AG10803 (cell line): Measurements from ENCODE around the gene ADRB1.

ENCODE experiments used
- DNase-seq: peaks from one replicate; pipeline ENCODE4 v3.0.0; 2010; ENCODE audit warnings: low read depth
- H3K4me3 ChIP-seq: 2 replicates; pipeline ENCODE4 v1.5.1; 2011; ENCODE audit warnings: mild to moderate bottlenecking, low read length, control low read depth
- TF ChIP-seq, protein P1 (sequence below): conservative IDR thresholded peaks from 2 replicates; pipeline ENCODE4 v1.5.1; 2011; ENCODE audit warnings: mild to moderate bottlenecking, low read length, control low read depth, inconsistent platforms

Gene ADRB1

GRCh38 chr10:114052255-114052654, 8.6 kb downstream of the ADRB1 start:
- H3K4me3 ChIP-seq, result no peak overlapping the region
- DNase-seq, result no peak
- TF ChIP-seq, protein P1, sequence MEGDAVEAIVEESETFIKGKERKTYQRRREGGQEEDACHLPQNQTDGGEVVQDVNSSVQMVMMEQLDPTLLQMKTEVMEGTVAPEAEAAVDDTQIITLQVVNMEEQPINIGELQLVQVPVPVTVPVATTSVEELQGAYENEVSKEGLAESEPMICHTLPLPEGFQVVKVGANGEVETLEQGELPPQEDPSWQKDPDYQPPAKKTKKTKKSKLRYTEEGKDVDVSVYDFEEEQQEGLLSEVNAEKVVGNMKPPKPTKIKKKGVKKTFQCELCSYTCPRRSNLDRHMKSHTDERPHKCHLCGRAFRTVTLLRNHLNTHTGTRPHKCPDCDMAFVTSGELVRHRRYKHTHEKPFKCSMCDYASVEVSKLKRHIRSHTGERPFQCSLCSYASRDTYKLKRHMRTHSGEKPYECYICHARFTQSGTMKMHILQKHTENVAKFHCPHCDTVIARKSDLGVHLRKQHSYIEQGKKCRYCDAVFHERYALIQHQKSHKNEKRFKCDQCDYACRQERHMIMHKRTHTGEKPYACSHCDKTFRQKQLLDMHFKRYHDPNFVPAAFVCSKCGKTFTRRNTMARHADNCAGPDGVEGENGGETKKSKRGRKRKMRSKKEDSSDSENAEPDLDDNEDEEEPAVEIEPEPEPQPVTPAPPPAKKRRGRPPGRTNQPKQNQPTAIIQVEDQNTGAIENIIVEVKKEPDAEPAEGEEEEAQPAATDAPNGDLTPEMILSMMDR, result no peak

DNA sequence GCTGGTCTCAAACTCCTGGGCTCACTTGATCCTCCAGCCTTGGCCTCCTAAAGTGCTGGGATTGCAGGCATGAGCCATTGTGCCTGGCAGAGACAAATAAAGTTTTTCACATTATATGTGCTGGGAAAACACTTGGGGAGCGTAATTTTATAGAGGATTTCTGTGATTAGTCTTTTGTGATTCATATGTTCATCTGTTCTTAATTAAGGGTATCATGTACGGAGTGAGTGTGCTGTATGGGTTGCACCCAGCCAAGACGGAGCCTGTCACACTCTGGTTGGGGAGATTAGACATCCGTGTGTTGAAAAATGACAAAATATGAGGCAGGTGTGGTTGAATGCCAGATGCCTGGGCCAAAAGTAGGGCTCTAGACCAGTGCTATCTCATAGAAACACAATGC, 10.3 kb downstream of the ADRB1 start:
- peak; percentile 59 for DNase-seq
- no peak overlapping the region for H3K4me3 ChIP-seq
- TF ChIP-seq, protein P1, result no peak

DNA sequence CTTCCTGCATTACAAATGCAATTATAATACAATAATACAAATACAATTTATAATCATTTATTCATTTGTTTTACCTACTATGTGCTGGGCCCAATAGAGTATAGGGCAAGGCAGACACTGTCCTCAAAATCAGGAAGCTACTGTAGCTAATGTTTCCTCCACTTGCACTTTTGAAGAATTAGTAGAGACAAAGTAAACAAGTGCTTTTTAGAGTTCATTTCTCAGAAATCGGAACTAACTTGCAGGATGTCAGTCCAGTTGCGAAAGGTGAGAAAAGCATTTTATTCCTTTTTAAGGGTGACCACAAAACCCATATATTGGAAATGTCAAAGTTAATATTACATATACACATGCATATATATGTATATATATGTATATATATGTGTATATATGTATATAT, 14.2 kb downstream of the ADRB1 start:
- TF ChIP-seq, protein P1, result no peak
- H3K4me3 ChIP-seq, result no peak overlapping the region
- no peak for DNase-seq

DNA sequence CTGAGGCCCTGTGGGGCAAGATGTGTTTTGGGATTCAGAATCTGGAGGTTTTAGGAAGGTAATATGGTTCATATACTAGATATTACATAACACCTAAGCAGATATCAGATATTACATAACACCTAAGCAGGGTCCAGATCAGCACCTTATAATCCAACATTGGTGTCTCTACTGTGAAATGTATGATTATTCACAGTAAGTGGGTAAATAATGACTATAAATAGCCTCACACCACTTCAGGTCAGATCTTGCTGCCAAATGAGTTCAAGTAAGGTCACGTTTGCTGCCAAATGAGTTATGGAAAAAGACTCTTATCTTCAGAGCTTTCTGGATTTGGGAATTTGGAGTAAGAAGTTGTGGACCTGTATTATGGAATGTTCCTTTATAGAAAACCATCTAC, 14.6 kb downstream of the ADRB1 start:
- no peak overlapping the region for H3K4me3 ChIP-seq
- TF ChIP-seq, protein P1, result no peak
- DNase-seq, result no peak

- DNase-seq, result no peak
- no peak overlapping the region for H3K4me3 ChIP-seq
- TF ChIP-seq, protein P1, result no peak
These were observed 15.9 kb downstream of the ADRB1 start for GRCh38 chr10:114059561-114059960.

- H3K4me3 ChIP-seq, result no peak overlapping the region
- TF ChIP-seq, protein P1, result no peak
- DNase-seq, result no peak
These were observed 16.8 kb downstream of the ADRB1 start for GRCh38 chr10:114060456-114060855.

GRCh38 chr10:114061148-114061547, 17.5 kb downstream of the ADRB1 start:
- TF ChIP-seq, protein P1, result no peak
- no peak overlapping the region for H3K4me3 ChIP-seq
- DNase-seq, result no peak
